HepG2 (cell line): ENCODE measurements around the gene TACO1. TPM values are rescaled to one million over a fixed set of nuclear protein-coding genes. Genes with fewer than 3 reads are reported as not detected.

Experiments
- POGZ ChIP-seq: sonication (generic); formaldehyde crosslinking; IDR thresholded peaks from 2 replicates; pipeline ENCODE4 v1.4.0; 2020; ENCODE audit warnings: mild to moderate bottlenecking, missing genetic modification reagents
- ZBTB42 ChIP-seq: sonication (generic); formaldehyde crosslinking; IDR thresholded peaks from 2 replicates; pipeline ENCODE4 v1.5.0; 2020; ENCODE audit warnings: mild to moderate bottlenecking, missing genetic modification reagents
- ZNF264 ChIP-seq: sonication (generic); formaldehyde crosslinking; IDR thresholded peaks from 2 replicates; pipeline ENCODE4 v1.4.0; 2020; ENCODE audit warnings: missing genetic modification reagents
- ZNF879 ChIP-seq: sonication (generic); formaldehyde crosslinking; IDR thresholded peaks from 2 replicates; pipeline ENCODE4 v1.8.1; 2023; ENCODE audit warnings: missing genetic modification reagents
- polyA plus RNA-seq, 8 experiments: library from polyadenylated mRNA; depleted of rRNA in 3 of 8; stranded (reverse) in 7 of 8; unstranded in 1 of 8; fragments of >200 nt; fragmentation: Illumina TruSeq in 4 of 8; extraction: Trizol in 4 of 8; gene quantifications; 2 replicates each; pipeline versions ENCODE4 v1.2.1 to v1.2.3, GENCODE V29; 2011 to 2016; ENCODE audit warnings: low read depth in 4 of 8, missing spikeins in 1 of 8, mixed read lengths in 1 of 8; ENCODE audit not compliant: insufficient read depth in 1 of 8
- total RNA-seq, 5 experiments: library from RNA; depleted of rRNA; stranded (reverse); fragments of >200 nt; fragmentation: Illumina TruSeq; extraction: Trizol; gene quantifications; 2 replicates each; pipeline ENCODE4 v1.2.3, GENCODE V29; 2016; ENCODE audit warnings: low read depth in 1 of 5
- TF ChIP-seq, protein P1 (sequence below): fragments of 450-650 bp; IDR thresholded peaks from 2 replicates; pipeline ENCODE4 v1.6.1; 2017; ENCODE audit warnings: mild to moderate bottlenecking
- TF ChIP-seq, protein P2 (sequence below): sonication (generic); formaldehyde crosslinking; IDR thresholded peaks from 2 replicates; pipeline ENCODE4 v1.9.0; 2021; ENCODE audit warnings: mild to moderate bottlenecking, missing genetic modification reagents
- TF ChIP-seq, protein P3 (sequence below): sonication (generic); formaldehyde crosslinking; IDR thresholded peaks from 2 replicates; pipeline ENCODE4 v1.4.0; 2020; ENCODE audit warnings: missing genetic modification reagents, borderline replicate concordance

TACO1 gene
- total and polyA plus RNA-seq, 2 of the 13 experiments (the other 11 are each of a cell fraction or from before 2014, with no cell fraction given), result 34.7 to 53.6 TPM

DNA sequence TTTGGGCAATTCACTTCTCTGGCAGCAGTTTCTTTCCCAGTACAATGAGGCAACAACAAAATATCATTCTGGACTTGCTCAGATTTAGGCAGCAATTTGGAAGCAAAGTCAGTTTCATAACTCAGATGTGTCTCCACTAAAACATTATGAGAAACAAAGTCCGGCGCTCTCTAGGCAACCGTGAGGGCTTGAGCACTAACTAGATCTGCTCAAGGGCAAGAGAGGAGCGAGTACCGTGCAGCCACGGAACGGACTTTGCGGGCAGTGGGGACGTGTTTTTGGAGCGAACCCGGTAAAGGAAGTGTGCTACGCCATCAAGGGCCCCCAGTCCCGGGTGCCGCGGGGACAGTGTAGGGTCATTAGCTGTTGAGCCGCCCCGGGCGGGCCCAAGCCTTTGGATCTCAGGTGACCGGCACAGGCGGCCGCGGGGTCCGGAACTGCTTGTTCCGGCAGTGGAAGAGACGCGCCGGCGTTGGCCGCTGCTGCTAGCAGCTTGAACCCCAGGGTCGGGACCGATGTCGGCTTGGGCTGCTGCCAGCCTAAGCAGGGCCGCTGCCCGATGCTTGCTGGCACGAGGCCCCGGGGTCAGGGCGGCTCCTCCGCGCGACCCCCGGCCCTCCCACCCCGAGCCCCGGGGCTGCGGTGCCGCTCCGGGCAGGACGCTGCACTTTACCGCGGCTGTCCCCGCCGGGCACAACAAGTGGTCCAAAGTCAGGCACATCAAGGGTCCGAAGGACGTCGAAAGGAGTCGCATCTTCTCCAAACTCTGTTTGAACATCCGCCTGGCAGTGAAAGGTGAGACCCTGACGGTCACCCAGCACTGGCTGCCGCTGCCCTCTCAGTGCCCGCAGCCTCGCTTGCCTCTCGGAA is at the start of gene TACO1 (continued):
- TF ChIP-seq, protein P1, sequence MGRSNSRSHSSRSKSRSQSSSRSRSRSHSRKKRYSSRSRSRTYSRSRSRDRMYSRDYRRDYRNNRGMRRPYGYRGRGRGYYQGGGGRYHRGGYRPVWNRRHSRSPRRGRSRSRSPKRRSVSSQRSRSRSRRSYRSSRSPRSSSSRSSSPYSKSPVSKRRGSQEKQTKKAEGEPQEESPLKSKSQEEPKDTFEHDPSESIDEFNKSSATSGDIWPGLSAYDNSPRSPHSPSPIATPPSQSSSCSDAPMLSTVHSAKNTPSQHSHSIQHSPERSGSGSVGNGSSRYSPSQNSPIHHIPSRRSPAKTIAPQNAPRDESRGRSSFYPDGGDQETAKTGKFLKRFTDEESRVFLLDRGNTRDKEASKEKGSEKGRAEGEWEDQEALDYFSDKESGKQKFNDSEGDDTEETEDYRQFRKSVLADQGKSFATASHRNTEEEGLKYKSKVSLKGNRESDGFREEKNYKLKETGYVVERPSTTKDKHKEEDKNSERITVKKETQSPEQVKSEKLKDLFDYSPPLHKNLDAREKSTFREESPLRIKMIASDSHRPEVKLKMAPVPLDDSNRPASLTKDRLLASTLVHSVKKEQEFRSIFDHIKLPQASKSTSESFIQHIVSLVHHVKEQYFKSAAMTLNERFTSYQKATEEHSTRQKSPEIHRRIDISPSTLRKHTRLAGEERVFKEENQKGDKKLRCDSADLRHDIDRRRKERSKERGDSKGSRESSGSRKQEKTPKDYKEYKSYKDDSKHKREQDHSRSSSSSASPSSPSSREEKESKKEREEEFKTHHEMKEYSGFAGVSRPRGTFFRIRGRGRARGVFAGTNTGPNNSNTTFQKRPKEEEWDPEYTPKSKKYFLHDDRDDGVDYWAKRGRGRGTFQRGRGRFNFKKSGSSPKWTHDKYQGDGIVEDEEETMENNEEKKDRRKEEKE, result no peak
- peak; percentile 99 for TF ChIP-seq POGZ (CRISPR knock-in tag)
- TF ChIP-seq, protein P2, sequence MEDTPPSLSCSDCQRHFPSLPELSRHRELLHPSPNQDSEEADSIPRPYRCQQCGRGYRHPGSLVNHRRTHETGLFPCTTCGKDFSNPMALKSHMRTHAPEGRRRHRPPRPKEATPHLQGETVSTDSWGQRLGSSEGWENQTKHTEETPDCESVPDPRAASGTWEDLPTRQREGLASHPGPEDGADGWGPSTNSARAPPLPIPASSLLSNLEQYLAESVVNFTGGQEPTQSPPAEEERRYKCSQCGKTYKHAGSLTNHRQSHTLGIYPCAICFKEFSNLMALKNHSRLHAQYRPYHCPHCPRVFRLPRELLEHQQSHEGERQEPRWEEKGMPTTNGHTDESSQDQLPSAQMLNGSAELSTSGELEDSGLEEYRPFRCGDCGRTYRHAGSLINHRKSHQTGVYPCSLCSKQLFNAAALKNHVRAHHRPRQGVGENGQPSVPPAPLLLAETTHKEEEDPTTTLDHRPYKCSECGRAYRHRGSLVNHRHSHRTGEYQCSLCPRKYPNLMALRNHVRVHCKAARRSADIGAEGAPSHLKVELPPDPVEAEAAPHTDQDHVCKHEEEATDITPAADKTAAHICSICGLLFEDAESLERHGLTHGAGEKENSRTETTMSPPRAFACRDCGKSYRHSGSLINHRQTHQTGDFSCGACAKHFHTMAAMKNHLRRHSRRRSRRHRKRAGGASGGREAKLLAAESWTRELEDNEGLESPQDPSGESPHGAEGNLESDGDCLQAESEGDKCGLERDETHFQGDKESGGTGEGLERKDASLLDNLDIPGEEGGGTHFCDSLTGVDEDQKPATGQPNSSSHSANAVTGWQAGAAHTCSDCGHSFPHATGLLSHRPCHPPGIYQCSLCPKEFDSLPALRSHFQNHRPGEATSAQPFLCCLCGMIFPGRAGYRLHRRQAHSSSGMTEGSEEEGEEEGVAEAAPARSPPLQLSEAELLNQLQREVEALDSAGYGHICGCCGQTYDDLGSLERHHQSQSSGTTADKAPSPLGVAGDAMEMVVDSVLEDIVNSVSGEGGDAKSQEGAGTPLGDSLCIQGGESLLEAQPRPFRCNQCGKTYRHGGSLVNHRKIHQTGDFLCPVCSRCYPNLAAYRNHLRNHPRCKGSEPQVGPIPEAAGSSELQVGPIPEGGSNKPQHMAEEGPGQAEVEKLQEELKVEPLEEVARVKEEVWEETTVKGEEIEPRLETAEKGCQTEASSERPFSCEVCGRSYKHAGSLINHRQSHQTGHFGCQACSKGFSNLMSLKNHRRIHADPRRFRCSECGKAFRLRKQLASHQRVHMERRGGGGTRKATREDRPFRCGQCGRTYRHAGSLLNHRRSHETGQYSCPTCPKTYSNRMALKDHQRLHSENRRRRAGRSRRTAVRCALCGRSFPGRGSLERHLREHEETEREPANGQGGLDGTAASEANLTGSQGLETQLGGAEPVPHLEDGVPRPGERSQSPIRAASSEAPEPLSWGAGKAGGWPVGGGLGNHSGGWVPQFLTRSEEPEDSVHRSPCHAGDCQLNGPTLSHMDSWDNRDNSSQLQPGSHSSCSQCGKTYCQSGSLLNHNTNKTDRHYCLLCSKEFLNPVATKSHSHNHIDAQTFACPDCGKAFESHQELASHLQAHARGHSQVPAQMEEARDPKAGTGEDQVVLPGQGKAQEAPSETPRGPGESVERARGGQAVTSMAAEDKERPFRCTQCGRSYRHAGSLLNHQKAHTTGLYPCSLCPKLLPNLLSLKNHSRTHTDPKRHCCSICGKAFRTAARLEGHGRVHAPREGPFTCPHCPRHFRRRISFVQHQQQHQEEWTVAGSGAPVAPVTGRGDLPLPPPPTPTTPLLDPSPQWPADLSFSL, result peak; percentile 50; the same call in 1 of the 2 replicates
- peak; percentile 97 for TF ChIP-seq ZNF264 (CRISPR knock-in tag)
- TF ChIP-seq ZNF879 (CRISPR knock-in tag), result peak; percentile 90; the same call in 1 of the 2 replicates
- TF ChIP-seq ZBTB42 (CRISPR knock-in tag), result peak; percentile 65; the same call in 1 of the 2 replicates
- TF ChIP-seq, protein P3, sequence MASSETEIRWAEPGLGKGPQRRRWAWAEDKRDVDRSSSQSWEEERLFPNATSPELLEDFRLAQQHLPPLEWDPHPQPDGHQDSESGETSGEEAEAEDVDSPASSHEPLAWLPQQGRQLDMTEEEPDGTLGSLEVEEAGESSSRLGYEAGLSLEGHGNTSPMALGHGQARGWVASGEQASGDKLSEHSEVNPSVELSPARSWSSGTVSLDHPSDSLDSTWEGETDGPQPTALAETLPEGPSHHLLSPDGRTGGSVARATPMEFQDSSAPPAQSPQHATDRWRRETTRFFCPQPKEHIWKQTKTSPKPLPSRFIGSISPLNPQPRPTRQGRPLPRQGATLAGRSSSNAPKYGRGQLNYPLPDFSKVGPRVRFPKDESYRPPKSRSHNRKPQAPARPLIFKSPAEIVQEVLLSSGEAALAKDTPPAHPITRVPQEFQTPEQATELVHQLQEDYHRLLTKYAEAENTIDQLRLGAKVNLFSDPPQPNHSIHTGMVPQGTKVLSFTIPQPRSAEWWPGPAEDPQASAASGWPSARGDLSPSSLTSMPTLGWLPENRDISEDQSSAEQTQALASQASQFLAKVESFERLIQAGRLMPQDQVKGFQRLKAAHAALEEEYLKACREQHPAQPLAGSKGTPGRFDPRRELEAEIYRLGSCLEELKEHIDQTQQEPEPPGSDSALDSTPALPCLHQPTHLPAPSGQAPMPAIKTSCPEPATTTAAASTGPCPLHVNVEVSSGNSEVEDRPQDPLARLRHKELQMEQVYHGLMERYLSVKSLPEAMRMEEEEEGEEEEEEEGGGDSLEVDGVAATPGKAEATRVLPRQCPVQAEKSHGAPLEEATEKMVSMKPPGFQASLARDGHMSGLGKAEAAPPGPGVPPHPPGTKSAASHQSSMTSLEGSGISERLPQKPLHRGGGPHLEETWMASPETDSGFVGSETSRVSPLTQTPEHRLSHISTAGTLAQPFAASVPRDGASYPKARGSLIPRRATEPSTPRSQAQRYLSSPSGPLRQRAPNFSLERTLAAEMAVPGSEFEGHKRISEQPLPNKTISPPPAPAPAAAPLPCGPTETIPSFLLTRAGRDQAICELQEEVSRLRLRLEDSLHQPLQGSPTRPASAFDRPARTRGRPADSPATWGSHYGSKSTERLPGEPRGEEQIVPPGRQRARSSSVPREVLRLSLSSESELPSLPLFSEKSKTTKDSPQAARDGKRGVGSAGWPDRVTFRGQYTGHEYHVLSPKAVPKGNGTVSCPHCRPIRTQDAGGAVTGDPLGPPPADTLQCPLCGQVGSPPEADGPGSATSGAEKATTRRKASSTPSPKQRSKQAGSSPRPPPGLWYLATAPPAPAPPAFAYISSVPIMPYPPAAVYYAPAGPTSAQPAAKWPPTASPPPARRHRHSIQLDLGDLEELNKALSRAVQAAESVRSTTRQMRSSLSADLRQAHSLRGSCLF, result peak; percentile 95
